HepG2 (cell line): ENCODE measurements around the gene SDK1. TPM values are rescaled to one million over a fixed set of nuclear protein-coding genes. Genes with fewer than 3 reads are reported as not detected.

Experiments used
- ATAC-seq: fragments of 200-7000 bp; cut with Tn5 transposase; 3 replicates; pipeline ENCODE4 v1.9.1; 2020; ENCODE audit warnings: mild to moderate bottlenecking, moderate library complexity
- BruUV-seq: library from RNA; stranded (reverse); fragments of 400-500 nt; replicated peaks from 2 replicates; lab custom pipeline; 2021; lab: Mats Ljungman, UMichigan
- CTCF ChIA-PET: fragments of 300-600 bp; formaldehyde crosslinking; extraction: SDS; loops from one replicate; lab custom pipeline; 2021; ENCODE audit warnings: low total read pairs, inconsistent platforms, low intra/inter-chr PET ratio; lab: Yijun Ruan, JAX
- POLR2A ChIA-PET: fragments of 350-600 bp; sonication (Branson Sonifier 250); formaldehyde crosslinking; loops from one replicate; lab custom pipeline; 2020; ENCODE audit warnings: antibody characterized with exemption, inconsistent platforms; lab: Yijun Ruan, JAX
- DNase-seq: peaks from one replicate; pipeline ENCODE4 v3.0.0-alpha.2; 2015; ENCODE audit warnings: low spot score
- FAIRE-seq: peaks from 3 replicates; lab custom pipeline; 2011; peaks lifted over from hg19 to GRCh38; lab: Jason Lieb, UNC
- H2AFZ ChIP-seq: one replicate; pipeline ENCODE4 v1.6.1; 2011; ENCODE audit warnings: low read length, inconsistent platforms
- H3K27ac ChIP-seq: fragments of 300-600 bp; 3 replicates; pipeline ENCODE4 v1.8.0; 2011; ENCODE audit warnings: mixed run types, mild to moderate bottlenecking, mixed read lengths, low read length, inconsistent platforms; ENCODE audit not compliant: insufficient read depth; ENCODE audit errors: extremely low read length
- H3K27me3 ChIP-seq, 2 experiments: fragments of 200-600 bp in 1 of 2; 2 replicates in 1 of 2; 3 replicates in 1 of 2; pipeline versions ENCODE4 v1.6.0 to v1.8.0; 2011; ENCODE audit warnings: low read length in 2 of 2, mild to moderate bottlenecking in 2 of 2, moderate library complexity in 2 of 2, inconsistent platforms in 1 of 2; ENCODE audit not compliant: insufficient read depth in 2 of 2, control insufficient read depth in 1 of 2
- H3K36me3 ChIP-seq, 2 experiments: fragments of 200-600 bp in 1 of 2; replicated peaks in 1 of 2; 2 replicates in 1 of 2; 3 replicates in 1 of 2; pipeline versions ENCODE4 v1.5.1 to v1.8.0; 2011; ENCODE audit warnings: low read length in 2 of 2, inconsistent platforms in 1 of 2; ENCODE audit not compliant: insufficient read depth in 2 of 2, control insufficient read depth in 1 of 2
- H3K4me1 ChIP-seq: 2 replicates; pipeline ENCODE4 v1.5.1; 2012; ENCODE audit warnings: low read length, inconsistent platforms; ENCODE audit not compliant: insufficient read depth
- H3K4me2 ChIP-seq: 2 replicates; pipeline ENCODE4 v1.6.0; 2011; ENCODE audit warnings: low read depth, low read length, inconsistent platforms
- H3K4me3 ChIP-seq, 3 experiments: fragments of 200-600 bp in 1 of 3; sonication (generic), shearing (Covaris generic) in 1 of 3; replicated peaks in 1 of 3; 2 replicates each; pipeline ENCODE4 v1.5.1; 2011 to 2016; ENCODE audit warnings: low read length in 3 of 3, inconsistent platforms in 2 of 3, low read depth in 2 of 3, mild to moderate bottlenecking in 2 of 3, control low read depth in 1 of 3, mixed read lengths in 1 of 3; ENCODE audit not compliant: insufficient read depth in 1 of 3
- H3K79me2 ChIP-seq: one replicate; pipeline ENCODE4 v1.6.1; 2011; ENCODE audit warnings: low read length, inconsistent platforms; ENCODE audit not compliant: insufficient read depth
- H3K9ac ChIP-seq: 2 replicates; pipeline ENCODE4 v1.6.0; 2011; ENCODE audit warnings: mild to moderate bottlenecking, low read depth, low read length, inconsistent platforms; ENCODE audit not compliant: insufficient read depth
- H3K9me3 ChIP-seq: 2 replicates; pipeline ENCODE4 v1.5.1; 2012; ENCODE audit warnings: mild to moderate bottlenecking, low read length
- H4K20me1 ChIP-seq: 2 replicates; pipeline ENCODE4 v1.6.0; 2011; ENCODE audit warnings: inconsistent platforms, mild to moderate bottlenecking, low read length, moderate library complexity; ENCODE audit not compliant: insufficient read depth
- ASH2L ChIP-seq: fragments of 300-600, 200-600 bp; sonication (generic); IDR thresholded peaks from 2 replicates; pipeline ENCODE4 v1.7.0; 2017; ENCODE audit warnings: low read depth, mild to moderate bottlenecking, moderate library complexity, mixed read lengths, low read length; ENCODE audit not compliant: insufficient read length
- HES4 ChIP-seq: sonication (generic); formaldehyde crosslinking; IDR thresholded peaks from 2 replicates; pipeline ENCODE4 v1.9.0; 2021; ENCODE audit warnings: mild to moderate bottlenecking, missing genetic modification reagents, borderline replicate concordance
- MED13 ChIP-seq: sonication (generic); formaldehyde crosslinking; IDR thresholded peaks from 2 replicates; pipeline ENCODE4 v1.5.0; 2020; ENCODE audit warnings: missing genetic modification reagents
- MEF2D ChIP-seq: sonication (generic); formaldehyde crosslinking; IDR thresholded peaks from 2 replicates; pipeline ENCODE4 v1.5.1; 2020; ENCODE audit warnings: mild to moderate bottlenecking, missing genetic modification reagents
- MTF2 ChIP-seq: sonication (generic); formaldehyde crosslinking; IDR thresholded peaks from 2 replicates; pipeline ENCODE4 v1.5.0; 2020; ENCODE audit warnings: missing genetic modification reagents, borderline replicate concordance
- MXD3 ChIP-seq: IDR thresholded peaks from 2 replicates; pipeline ENCODE4 v1.6.1; 2016; ENCODE audit warnings: mild to moderate bottlenecking, missing biosample characterization, missing genetic modification reagents
- MYPOP ChIP-seq: sonication (generic); formaldehyde crosslinking; IDR thresholded peaks from 2 replicates; pipeline ENCODE4 v1.8.1; 2023; ENCODE audit warnings: mild to moderate bottlenecking, moderate library complexity, missing genetic modification reagents
- NR2F1 ChIP-seq, 2 experiments: fragments of 450-650 bp in 1 of 2; formaldehyde crosslinking in 1 of 2; IDR thresholded peaks; 2 replicates each; pipeline versions ENCODE4 v1.5.0 to v1.6.1; 2016 to 2020; ENCODE audit warnings: mild to moderate bottlenecking in 1 of 2, missing compliant biosample characterization in 1 of 2, missing genetic modification reagents in 1 of 2, moderate library complexity in 1 of 2
- PHF5A ChIP-seq: IDR thresholded peaks from one replicate; pipeline ENCODE4 v1.6.1; 2018; ENCODE audit warnings: low read depth, missing genetic modification reagents; ENCODE audit not compliant: unreplicated experiment
- SSRP1 ChIP-seq: IDR thresholded peaks from 2 replicates; pipeline ENCODE4 v1.6.1; 2016; ENCODE audit warnings: control low read depth
- TAF15 ChIP-seq: fragments of 200-400 bp; formaldehyde crosslinking; IDR thresholded peaks from one replicate; pipeline ENCODE4 v1.6.1; 2018; ENCODE audit warnings: mild to moderate bottlenecking, low read depth, low read length; ENCODE audit not compliant: poor library complexity, severe bottlenecking
- TARDBP ChIP-seq: sonication (generic); formaldehyde crosslinking; IDR thresholded peaks from 2 replicates; pipeline ENCODE4 v1.8.0; 2022; ENCODE audit warnings: mild to moderate bottlenecking, missing genetic modification reagents
- ZMYM2 ChIP-seq: sonication (generic); formaldehyde crosslinking; IDR thresholded peaks from 2 replicates; pipeline ENCODE4 v1.8.0; 2022; ENCODE audit warnings: mild to moderate bottlenecking, missing genetic modification reagents
- ZNF160 ChIP-seq: sonication (generic); formaldehyde crosslinking; IDR thresholded peaks from 2 replicates; pipeline ENCODE4 v1.8.0; 2022; ENCODE audit warnings: mild to moderate bottlenecking, inconsistent platforms, missing genetic modification reagents
- ZNF232 ChIP-seq: sonication (generic); formaldehyde crosslinking; IDR thresholded peaks from 2 replicates; pipeline ENCODE4 v1.4.0; 2020; ENCODE audit warnings: missing genetic modification reagents, borderline replicate concordance
- ZNF274 ChIP-seq: sonication (generic); formaldehyde crosslinking; IDR thresholded peaks from 2 replicates; pipeline ENCODE4 v1.5.1; 2020; ENCODE audit warnings: mild to moderate bottlenecking, missing genetic modification reagents
- ZNF687 ChIP-seq: sonication (generic); formaldehyde crosslinking; IDR thresholded peaks from 2 replicates; pipeline ENCODE4 v1.5.1; 2020; ENCODE audit warnings: mild to moderate bottlenecking, missing genetic modification reagents, moderate library complexity
- WGBS: methylation state at CpG from one replicate; pipeline ENCODE4 v1.1.6; 2017; ENCODE audit warnings: low lambda C conversion rate; 5-methylcytosine and 5-hydroxymethylcytosine counted together
- in situ Hi-C: cut with HindIII; loops from 2 replicates; pipeline ENCODE4 v1.10.0; 2017; ENCODE audit warnings: low pct_unique_long_range_greater_than_20kb; ENCODE audit not compliant: extremely low pct_ligation_motif_present
- intact Hi-C: fragments of 100-400 bp; cut with micrococcal nuclease; formaldehyde crosslinking; loops from one replicate; pipeline ENCODE4 v1.10.0; 2022; ENCODE audit not compliant: unreplicated experiment
- polyA plus RNA-seq, 8 experiments: library from polyadenylated mRNA; depleted of rRNA in 3 of 8; stranded (reverse) in 7 of 8; unstranded in 1 of 8; fragments of >200 nt; fragmentation: Illumina TruSeq in 4 of 8; extraction: Trizol in 4 of 8; gene quantifications; 2 replicates each; pipeline versions ENCODE4 v1.2.1 to v1.2.3, GENCODE V29; 2011 to 2016; ENCODE audit warnings: low read depth in 4 of 8, missing spikeins in 1 of 8, mixed read lengths in 1 of 8; ENCODE audit not compliant: insufficient read depth in 1 of 8
- total RNA-seq, 5 experiments: library from RNA; depleted of rRNA; stranded (reverse); fragments of >200 nt; fragmentation: Illumina TruSeq; extraction: Trizol; gene quantifications; 2 replicates each; pipeline ENCODE4 v1.2.3, GENCODE V29; 2016; ENCODE audit warnings: low read depth in 1 of 5

SDK1 gene
- total and polyA plus RNA-seq, 2 of the 13 experiments (the other 11 are each of a cell fraction or from before 2014, with no cell fraction given) = 0.35 to 2.4 TPM

GRCh38 chr7:4166807-4167206 is 865.8 kb downstream of the SDK1 start:
- Histone ChIP-seq H3K27me3 (no peaks in the 10 kb centered on the region), H4K20me1 (no peaks in the 10 kb centered on the region), H3K4me3 (no peak overlapping the region), H3K79me2 (no peaks in the 10 kb centered on the region), H3K4me2 (no peak overlapping the region), H3K9me3 (no peaks in the 10 kb centered on the region), H3K36me3 (no peaks in the 10 kb centered on the region), H2AFZ (no peak overlapping the region), H3K4me1 (no peaks in the 10 kb centered on the region), H3K27ac (no peak overlapping the region), H3K9ac (no peak overlapping the region)
- BruUV-seq = no TSS peak
- no peak for FAIRE-seq
- ChIA-PET CTCF (no interaction called here), POLR2A (no interaction called here)
- ATAC-seq = no peak
- TF ChIP-seq SSRP1 (CRISPR knock-in tag) (no peak), MEF2D (no peak), ZNF232 (no peak), MXD3 (CRISPR knock-in tag) (no peak), ZMYM2 (CRISPR knock-in tag) (no peak), MYPOP (CRISPR knock-in tag) (no peak), HES4 (no peak), PHF5A (CRISPR knock-in tag) (no peak), NR2F1 (CRISPR knock-in tag; IDR thresholded peaks at IDR 0.05) (no peak), ZNF687 (no peak), ASH2L (no peak), ZNF274 (CRISPR knock-in tag) (no peak), MTF2 (no peak), MED13 (CRISPR knock-in tag) (no peak), ZNF160 (CRISPR knock-in tag) (no peak), TARDBP (CRISPR knock-in tag) (no peak), TAF15 (no peak)
- WGBS = 82% methylated on average over 5 of the region's 8 CpGs
- DNase-seq = no peak
- in situ Hi-C loops (no loop called here), intact Hi-C loops (no loop called here)
